ENCODE results near the gene UGT1A4. TPM values are rescaled to one million over a fixed set of nuclear protein-coding genes. Genes with fewer than 3 reads are reported as not detected.

The UGT1A4 gene
- total RNA-seq, 1 experiment from 2014 or later, result not detected

GRCh38 chr2:233674314-233674713 lies 44.2 kb upstream of the UGT1A4 start:
- H4K8ac ChIP-seq (replicated peaks; ENCODE audit: insufficient read length, low read depth, low read length), result no peak overlapping the region
- no peak overlapping the region for H3K4ac ChIP-seq (ENCODE audit: low read depth, low read length)
- no peak for DNase-seq
- H2BK120ac ChIP-seq (ENCODE audit: low read depth, low read length, poor library complexity, severe bottlenecking), result no peak overlapping the region
- no peaks in the 10 kb centered on the region for H3K27me3 ChIP-seq (ENCODE audit: insufficient read depth, low read length)
- no peak overlapping the region for H2AFZ ChIP-seq (ENCODE audit: low read length)
- Mint-ChIP-seq H3K27me3 (ENCODE audit: low read depth) (peaks cover 15% of the 10 kb centered on the region), H3K4me1 (peaks cover 2 to 5% of the 10 kb centered on the region in 2 experiments; a peak in 3 of 4 replicates), H3K36me3 (ENCODE audit: insufficient read depth in 1 of 3, low read depth in 3 of 3) (no peaks in the 10 kb centered on the region), H3K4me3 (no peak overlapping the region), H3K27ac (no peak overlapping the region), H3K9me3 (no peaks in the 10 kb centered on the region)
- no peak overlapping the region for H3K18ac ChIP-seq (ENCODE audit: insufficient read length, low read depth, low read length)
- no peak overlapping the region for H2BK5ac ChIP-seq (ENCODE audit: insufficient read length, low read length)
- H2BK12ac ChIP-seq (ENCODE audit: insufficient read length, low read depth, low read length), result no peak overlapping the region
- no peaks in the 10 kb centered on the region for H3K79me2 ChIP-seq (ENCODE audit: insufficient read depth, low read length)
- no peak overlapping the region for H3K56ac ChIP-seq (ENCODE audit: insufficient read length, low read depth, low read length)
- H2BK15ac ChIP-seq (ENCODE audit: low read depth, low read length), result no peak overlapping the region
- H3K4me1 ChIP-seq (ENCODE audit: insufficient read depth, low read length), result no peaks in the 10 kb centered on the region; the same call in 1 of the 2 replicates
- no peak overlapping the region for H2AK5ac ChIP-seq (ENCODE audit: insufficient read length, low read length)
- no peaks in the 10 kb centered on the region for H3K79me1 ChIP-seq (ENCODE audit: insufficient read depth, low read depth, low read length, poor library complexity, severe bottlenecking)
- no peaks in the 10 kb centered on the region for H3K9me3 ChIP-seq (ENCODE audit: control insufficient read depth, low read depth, low read length)
- H4K20me1 ChIP-seq (ENCODE audit: control insufficient read depth, insufficient read depth, insufficient read length), result no peaks in the 10 kb centered on the region
- no peak for TF ChIP-seq CTCF (conservative IDR thresholded peaks at IDR 0.05)
- H3K14ac ChIP-seq (ENCODE audit: insufficient read depth, low read length), result no peak overlapping the region
- no peak overlapping the region for H3K4me2 ChIP-seq (ENCODE audit: insufficient read depth, insufficient read length, low read length)
- no peak overlapping the region for H4K91ac ChIP-seq (ENCODE audit: insufficient read length, low read depth, low read length)
- H2BK20ac ChIP-seq (ENCODE audit: low read depth, low read length, poor library complexity, severe bottlenecking), result no peak overlapping the region
- H3K23me2 ChIP-seq (ENCODE audit: insufficient read length, low read depth, low read length, poor library complexity, severe bottlenecking), result no peaks in the 10 kb centered on the region
- WGBS (ENCODE audit: extremely low coverage, insufficient read length, low lambda C conversion rate), result no CpG with 5 or more reads among the region's 1 CpG
- H4K5ac ChIP-seq (ENCODE audit: insufficient read length, low read depth, low read length), result no peak overlapping the region
- H3K27ac ChIP-seq (ENCODE audit: insufficient read length, low read depth, low read length), result no peak overlapping the region
- no peak overlapping the region for H3K9ac ChIP-seq (ENCODE audit: extremely low read depth, insufficient read length, low read length)
- H3T11ph ChIP-seq (ENCODE audit: low read length), result no peak overlapping the region
- no peak overlapping the region for H3K23ac ChIP-seq (ENCODE audit: insufficient read length, low read depth, low read length)
